ENCODE measurements around the gene FRMD4A.

The FRMD4A gene

GRCh38 chr10:13730956-13731355 is 599.8 kb downstream of the FRMD4A start:
- Histone ChIP-seq H3K9me3 (ENCODE audit: insufficient read depth, low read length) (no peaks in the 10 kb centered on the region), H2AFZ (ENCODE audit: low read depth, low read length, severe bottlenecking) (no peak overlapping the region), H3K27ac (ENCODE audit: low read depth, low read length) (no peak overlapping the region), H3K36me3 (ENCODE audit: low read length) (no peaks in the 10 kb centered on the region), H4K20me1 (ENCODE audit: low read depth, low read length) (no peaks in the 10 kb centered on the region), H3K79me2 (ENCODE audit: insufficient read depth, low read length) (no peaks in the 10 kb centered on the region), H3K27me3 (ENCODE audit: low read length) (no peaks in the 10 kb centered on the region), H3K9ac (ENCODE audit: low read length) (no peak overlapping the region), H3K9me2 (replicated peaks; ENCODE audit: insufficient read depth, low read length) (no peaks in the 10 kb centered on the region), H3K4me2 (ENCODE audit: low read depth, low read length, poor library complexity, severe bottlenecking) (no peak overlapping the region), H3K4me3 (ENCODE audit: insufficient read depth, low read length, poor library complexity, severe bottlenecking) (no peak overlapping the region), H3F3A (ENCODE audit: insufficient read depth) (no peaks in the 10 kb centered on the region)
- TF ChIP-seq CTCF (IDR thresholded peaks at IDR 0.05; ENCODE audit: insufficient read depth, low read length, poor library complexity, severe bottlenecking) (no peak), EZH2phosphoT487 (conservative IDR thresholded peaks at IDR 0.05; ENCODE audit: low read length) (no peak)

GRCh38 chr10:13730306-13730652 is 600.4 kb downstream of the FRMD4A start:
- H3F3A ChIP-seq (ENCODE audit: insufficient read depth), result no peaks in the 10 kb centered on the region
- no peaks in the 10 kb centered on the region for H4K20me1 ChIP-seq (ENCODE audit: low read depth, low read length)
- no peaks in the 10 kb centered on the region for H3K9me2 ChIP-seq (replicated peaks; ENCODE audit: insufficient read depth, low read length)
- H3K9ac ChIP-seq (ENCODE audit: low read length), result no peak overlapping the region
- H3K9me3 ChIP-seq (ENCODE audit: insufficient read depth, low read length), result no peaks in the 10 kb centered on the region
- H3K27ac ChIP-seq (ENCODE audit: low read depth, low read length), result no peak overlapping the region
- no peak overlapping the region for H3K4me2 ChIP-seq (ENCODE audit: low read depth, low read length, poor library complexity, severe bottlenecking)
- no peaks in the 10 kb centered on the region for H3K79me2 ChIP-seq (ENCODE audit: insufficient read depth, low read length)
- no peak for TF ChIP-seq EZH2phosphoT487 (conservative IDR thresholded peaks at IDR 0.05; ENCODE audit: low read length)
- TF ChIP-seq CTCF (IDR thresholded peaks at IDR 0.05; ENCODE audit: insufficient read depth, low read length, poor library complexity, severe bottlenecking), result no peak
- no peaks in the 10 kb centered on the region for H3K36me3 ChIP-seq (ENCODE audit: low read length)
- H3K4me3 ChIP-seq (ENCODE audit: insufficient read depth, low read length, poor library complexity, severe bottlenecking), result no peak overlapping the region
- H3K27me3 ChIP-seq (ENCODE audit: low read length), result no peaks in the 10 kb centered on the region
- no peak overlapping the region for H2AFZ ChIP-seq (ENCODE audit: low read depth, low read length, severe bottlenecking)

GRCh38 chr10:13729586-13730305 is 601.0 kb downstream of the FRMD4A start:
- Histone ChIP-seq H3K4me3 (ENCODE audit: insufficient read depth, low read length, poor library complexity, severe bottlenecking) (no peak overlapping the region), H3K79me2 (ENCODE audit: insufficient read depth, low read length) (no peaks in the 10 kb centered on the region), H3K9ac (ENCODE audit: low read length) (no peak overlapping the region), H3F3A (ENCODE audit: insufficient read depth) (no peaks in the 10 kb centered on the region), H2AFZ (ENCODE audit: low read depth, low read length, severe bottlenecking) (no peak overlapping the region), H3K27me3 (ENCODE audit: low read length) (no peaks in the 10 kb centered on the region), H3K4me2 (ENCODE audit: low read depth, low read length, poor library complexity, severe bottlenecking) (no peak overlapping the region), H3K9me2 (replicated peaks; ENCODE audit: insufficient read depth, low read length) (no peaks in the 10 kb centered on the region), H4K20me1 (ENCODE audit: low read depth, low read length) (no peaks in the 10 kb centered on the region), H3K36me3 (ENCODE audit: low read length) (no peaks in the 10 kb centered on the region), H3K27ac (ENCODE audit: low read depth, low read length) (no peak overlapping the region), H3K9me3 (ENCODE audit: insufficient read depth, low read length) (no peaks in the 10 kb centered on the region)
- TF ChIP-seq CTCF (IDR thresholded peaks at IDR 0.05; ENCODE audit: insufficient read depth, low read length, poor library complexity, severe bottlenecking) (no peak), EZH2phosphoT487 (conservative IDR thresholded peaks at IDR 0.05; ENCODE audit: low read length) (no peak)

All from SU-DHL-6 (cell line).